HEK293 (cell line): ENCODE results near the gene TOP3A.

ENCODE experiments used
- GFI1B ChIP-seq: fragments of 450-650 bp; formaldehyde crosslinking; IDR thresholded peaks from 2 replicates; pipeline ENCODE4 v1.5.1; 2016; ENCODE audit warnings: missing biosample characterization, missing genetic modification characterization
- GLI2 ChIP-seq: fragments of 450-650 bp; formaldehyde crosslinking; IDR thresholded peaks from 2 replicates; pipeline ENCODE4; 2017; ENCODE audit warnings: missing biosample characterization, missing genetic modification characterization, low read depth, borderline replicate concordance
- GLIS2 ChIP-seq: fragments of 450-650 bp; formaldehyde crosslinking; IDR thresholded peaks from 2 replicates; pipeline ENCODE4 v1.5.1; 2016; ENCODE audit warnings: missing biosample characterization, missing genetic modification characterization
- KLF16 ChIP-seq: fragments of 450-650 bp; formaldehyde crosslinking; IDR thresholded peaks from 2 replicates; pipeline ENCODE4 v1.5.1; 2017; ENCODE audit warnings: missing biosample characterization, missing genetic modification characterization
- KLF17 ChIP-seq: fragments of 450-650 bp; formaldehyde crosslinking; IDR thresholded peaks from 2 replicates; pipeline ENCODE4 v1.5.1; 2016; ENCODE audit warnings: missing biosample characterization, missing genetic modification characterization
- SP2 ChIP-seq: fragments of 450-650 bp; formaldehyde crosslinking; IDR thresholded peaks from 2 replicates; pipeline ENCODE4 v1.5.1; 2016; ENCODE audit warnings: missing biosample characterization, missing genetic modification characterization
- WT1 ChIP-seq: fragments of 450-650 bp; formaldehyde crosslinking; IDR thresholded peaks from 2 replicates; pipeline ENCODE4 v1.5.1; 2016; ENCODE audit warnings: missing biosample characterization, missing genetic modification characterization
- ZBTB1 ChIP-seq: fragments of 450-650 bp; formaldehyde crosslinking; IDR thresholded peaks from 2 replicates; pipeline ENCODE4 v1.5.1; 2016; ENCODE audit warnings: missing biosample characterization, missing genetic modification characterization
- ZBTB17 ChIP-seq: fragments of 450-650 bp; formaldehyde crosslinking; IDR thresholded peaks from 2 replicates; pipeline ENCODE4 v1.5.1; 2016; ENCODE audit warnings: missing biosample characterization, missing genetic modification characterization
- ZBTB21 ChIP-seq: fragments of 450-650 bp; formaldehyde crosslinking; IDR thresholded peaks from 2 replicates; pipeline ENCODE4 v1.5.1; 2017; ENCODE audit warnings: missing biosample characterization, missing genetic modification characterization
- ZBTB49 ChIP-seq: fragments of 450-650 bp; formaldehyde crosslinking; IDR thresholded peaks from 2 replicates; pipeline ENCODE4 v1.5.1; 2016; ENCODE audit warnings: missing biosample characterization, missing genetic modification characterization, low read depth
- ZNF140 ChIP-seq: fragments of 450-650 bp; formaldehyde crosslinking; IDR thresholded peaks from 2 replicates; pipeline ENCODE4 v1.5.1; 2016; ENCODE audit warnings: missing biosample characterization, missing genetic modification characterization
- ZNF146 ChIP-seq: fragments of 450-650 bp; formaldehyde crosslinking; IDR thresholded peaks from 2 replicates; pipeline ENCODE4 v1.5.1; 2016; ENCODE audit warnings: missing biosample characterization, missing genetic modification characterization
- ZNF174 ChIP-seq: fragments of 450-650 bp; formaldehyde crosslinking; IDR thresholded peaks from 2 replicates; pipeline ENCODE4 v1.5.0; 2017; ENCODE audit warnings: missing biosample characterization, mild to moderate bottlenecking, missing genetic modification characterization
- ZNF19 ChIP-seq: fragments of 450-650 bp; formaldehyde crosslinking; IDR thresholded peaks from 2 replicates; pipeline ENCODE4; 2016; ENCODE audit warnings: missing biosample characterization, missing genetic modification characterization, low read depth
- ZNF214 ChIP-seq: fragments of 450-650 bp; formaldehyde crosslinking; IDR thresholded peaks from 2 replicates; pipeline ENCODE4 v1.5.1; 2017; ENCODE audit warnings: missing biosample characterization, mild to moderate bottlenecking, missing genetic modification characterization, borderline replicate concordance
- ZNF280D ChIP-seq: fragments of 450-650 bp; formaldehyde crosslinking; IDR thresholded peaks from 2 replicates; pipeline ENCODE4 v1.5.1; 2016; ENCODE audit warnings: missing biosample characterization, missing genetic modification characterization
- ZNF335 ChIP-seq: fragments of 450-650 bp; formaldehyde crosslinking; conservative IDR thresholded peaks from 2 replicates; pipeline ENCODE4 v1.5.1; 2016; ENCODE audit warnings: missing biosample characterization, missing genetic modification characterization
- ZNF707 ChIP-seq: fragments of 450-650 bp; formaldehyde crosslinking; IDR thresholded peaks from 2 replicates; pipeline ENCODE4 v1.5.1; 2016; ENCODE audit warnings: missing biosample characterization, missing genetic modification characterization
- ZNF777 ChIP-seq: fragments of 450-650 bp; formaldehyde crosslinking; IDR thresholded peaks from 2 replicates; pipeline ENCODE4 v1.5.1; 2017; ENCODE audit warnings: missing biosample characterization, missing genetic modification characterization, borderline replicate concordance
- ZNF843 ChIP-seq: fragments of 450-650 bp; formaldehyde crosslinking; IDR thresholded peaks from 2 replicates; pipeline ENCODE4 v1.5.1; 2016; ENCODE audit warnings: missing biosample characterization, missing genetic modification characterization
- TF ChIP-seq, protein P1 (sequence below): fragments of 450-650 bp; formaldehyde crosslinking; IDR thresholded peaks from 2 replicates; pipeline ENCODE4 v1.5.1; 2016; ENCODE audit warnings: missing biosample characterization, missing genetic modification characterization
- TF ChIP-seq, protein P2 (sequence below): fragments of 450-650 bp; formaldehyde crosslinking; IDR thresholded peaks from 2 replicates; pipeline ENCODE4 v1.5.1; 2016; ENCODE audit warnings: missing biosample characterization, missing genetic modification characterization
- TF ChIP-seq, protein P3 (sequence below): fragments of 450-650 bp; formaldehyde crosslinking; conservative IDR thresholded peaks from 2 replicates; pipeline ENCODE4 v1.5.1; 2016; ENCODE audit warnings: low read depth, missing biosample characterization, missing genetic modification characterization

Gene TOP3A

DNA sequence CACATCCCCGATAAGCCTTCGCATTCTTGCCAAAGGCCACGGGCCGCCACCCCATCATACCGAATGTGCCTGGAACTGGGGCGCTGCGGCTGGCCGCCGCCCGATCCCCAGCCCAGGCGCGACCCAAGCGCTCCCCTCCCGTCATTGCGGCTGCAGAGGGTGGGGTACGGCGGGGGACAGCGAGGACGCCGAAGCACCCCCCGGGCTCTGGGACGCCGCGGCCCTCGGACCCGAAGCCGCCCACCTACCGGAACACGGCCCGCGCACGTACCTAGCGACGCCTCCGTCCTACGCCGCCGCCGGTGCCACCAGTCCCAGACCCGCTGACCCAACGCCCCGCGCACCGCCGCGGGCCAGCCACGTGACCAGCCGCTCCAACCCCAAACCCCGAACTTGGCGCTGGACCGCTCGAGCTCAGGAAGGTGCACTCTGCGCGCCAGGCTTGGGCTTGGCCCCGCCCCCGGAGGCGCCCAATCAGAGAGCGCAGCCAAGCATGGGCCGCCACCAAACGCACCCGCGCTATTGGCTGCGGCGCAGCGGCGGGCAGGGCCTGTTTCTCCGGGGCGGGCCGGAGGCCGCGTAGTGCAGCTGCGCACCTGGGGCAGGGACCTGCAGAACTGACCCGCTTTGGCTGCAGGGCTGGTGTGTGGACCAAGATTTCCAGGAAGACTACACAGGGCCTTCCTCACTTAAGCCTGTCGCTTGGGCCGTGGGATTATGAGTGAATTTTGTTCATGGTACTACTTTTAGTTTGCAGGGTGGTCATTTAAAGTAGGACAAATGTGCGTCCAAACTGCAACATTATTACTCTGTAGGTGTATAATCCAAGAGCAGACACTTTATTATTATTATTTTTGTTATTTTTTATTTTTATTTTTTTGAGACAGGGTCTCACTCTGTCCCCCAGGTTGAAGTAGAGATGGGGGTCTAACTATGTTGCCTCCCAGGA is 48.6 kb upstream of the TOP3A start, which contains the start of gene SHMT1 (continued):
- TF ChIP-seq, protein P1, sequence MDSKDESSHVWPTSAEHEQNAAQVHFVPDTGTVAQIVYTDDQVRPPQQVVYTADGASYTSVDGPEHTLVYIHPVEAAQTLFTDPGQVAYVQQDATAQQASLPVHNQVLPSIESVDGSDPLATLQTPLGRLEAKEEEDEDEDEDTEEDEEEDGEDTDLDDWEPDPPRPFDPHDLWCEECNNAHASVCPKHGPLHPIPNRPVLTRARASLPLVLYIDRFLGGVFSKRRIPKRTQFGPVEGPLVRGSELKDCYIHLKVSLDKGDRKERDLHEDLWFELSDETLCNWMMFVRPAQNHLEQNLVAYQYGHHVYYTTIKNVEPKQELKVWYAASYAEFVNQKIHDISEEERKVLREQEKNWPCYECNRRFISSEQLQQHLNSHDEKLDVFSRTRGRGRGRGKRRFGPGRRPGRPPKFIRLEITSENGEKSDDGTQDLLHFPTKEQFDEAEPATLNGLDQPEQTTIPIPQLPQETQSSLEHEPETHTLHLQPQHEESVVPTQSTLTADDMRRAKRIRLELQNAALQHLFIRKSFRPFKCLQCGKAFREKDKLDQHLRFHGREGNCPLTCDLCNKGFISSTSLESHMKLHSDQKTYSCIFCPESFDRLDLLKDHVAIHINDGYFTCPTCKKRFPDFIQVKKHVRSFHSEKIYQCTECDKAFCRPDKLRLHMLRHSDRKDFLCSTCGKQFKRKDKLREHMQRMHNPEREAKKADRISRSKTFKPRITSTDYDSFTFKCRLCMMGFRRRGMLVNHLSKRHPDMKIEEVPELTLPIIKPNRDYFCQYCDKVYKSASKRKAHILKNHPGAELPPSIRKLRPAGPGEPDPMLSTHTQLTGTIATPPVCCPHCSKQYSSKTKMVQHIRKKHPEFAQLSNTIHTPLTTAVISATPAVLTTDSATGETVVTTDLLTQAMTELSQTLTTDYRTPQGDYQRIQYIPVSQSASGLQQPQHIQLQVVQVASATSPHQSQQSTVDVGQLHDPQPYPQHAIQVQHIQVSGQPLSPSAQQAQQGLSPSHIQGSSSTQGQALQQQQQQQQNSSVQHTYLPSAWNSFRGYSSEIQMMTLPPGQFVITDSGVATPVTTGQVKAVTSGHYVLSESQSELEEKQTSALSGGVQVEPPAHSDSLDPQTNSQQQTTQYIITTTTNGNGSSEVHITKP (tag by site-specific recombination), result no peak
- 0 out of 2 replicates have a peak, but pooled peaks have one; percentile 17 for TF ChIP-seq ZNF843 (tag by site-specific recombination)
- no peak for TF ChIP-seq GLI2
- no peak for TF ChIP-seq ZNF140
- TF ChIP-seq, protein P2, sequence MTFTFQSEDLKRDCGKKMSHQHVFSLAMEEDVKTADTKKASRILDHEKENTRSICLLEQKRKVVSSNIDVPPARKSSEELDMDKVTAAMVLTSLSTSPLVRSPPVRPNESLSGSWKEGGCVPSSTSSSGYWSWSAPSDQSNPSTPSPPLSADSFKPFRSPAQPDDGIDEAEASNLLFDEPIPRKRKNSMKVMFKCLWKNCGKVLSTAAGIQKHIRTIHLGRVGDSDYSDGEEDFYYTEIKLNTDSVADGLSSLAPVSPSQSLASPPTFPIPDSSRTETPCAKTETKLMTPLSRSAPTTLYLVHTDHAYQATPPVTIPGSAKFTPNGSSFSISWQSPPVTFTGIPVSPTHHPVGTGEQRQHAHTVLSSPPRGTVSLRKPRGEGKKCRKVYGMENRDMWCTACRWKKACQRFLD, result no peak
- peak; percentile 89 for TF ChIP-seq ZNF335 (tag by site-specific recombination)
- TF ChIP-seq ZBTB49 (tag by site-specific recombination), result no peak
- TF ChIP-seq ZNF174 (tag by site-specific recombination), result no peak
- TF ChIP-seq ZNF777 (tag by site-specific recombination), result no peak
- no peak for TF ChIP-seq GFI1B (tag by site-specific recombination)
- no peak for TF ChIP-seq ZNF19
- peak; percentile 70 for TF ChIP-seq GLIS2
- peak; percentile 98 for TF ChIP-seq SP2 (tag by site-specific recombination)
- no peak for TF ChIP-seq ZNF280D (tag by site-specific recombination)
- TF ChIP-seq ZNF146 (tag by site-specific recombination), result no peak
- TF ChIP-seq ZBTB1 (tag by site-specific recombination), result no peak
- TF ChIP-seq ZNF214 (tag by site-specific recombination), result no peak
- TF ChIP-seq WT1 (tag by site-specific recombination), result no peak; the same call in 1 of the 2 replicates
- TF ChIP-seq ZBTB17 (tag by site-specific recombination), result peak; percentile 90
- 0 out of 2 replicates have a peak, but pooled peaks have one; percentile 39 for TF ChIP-seq KLF17 (tag by site-specific recombination)
- TF ChIP-seq, protein P3, sequence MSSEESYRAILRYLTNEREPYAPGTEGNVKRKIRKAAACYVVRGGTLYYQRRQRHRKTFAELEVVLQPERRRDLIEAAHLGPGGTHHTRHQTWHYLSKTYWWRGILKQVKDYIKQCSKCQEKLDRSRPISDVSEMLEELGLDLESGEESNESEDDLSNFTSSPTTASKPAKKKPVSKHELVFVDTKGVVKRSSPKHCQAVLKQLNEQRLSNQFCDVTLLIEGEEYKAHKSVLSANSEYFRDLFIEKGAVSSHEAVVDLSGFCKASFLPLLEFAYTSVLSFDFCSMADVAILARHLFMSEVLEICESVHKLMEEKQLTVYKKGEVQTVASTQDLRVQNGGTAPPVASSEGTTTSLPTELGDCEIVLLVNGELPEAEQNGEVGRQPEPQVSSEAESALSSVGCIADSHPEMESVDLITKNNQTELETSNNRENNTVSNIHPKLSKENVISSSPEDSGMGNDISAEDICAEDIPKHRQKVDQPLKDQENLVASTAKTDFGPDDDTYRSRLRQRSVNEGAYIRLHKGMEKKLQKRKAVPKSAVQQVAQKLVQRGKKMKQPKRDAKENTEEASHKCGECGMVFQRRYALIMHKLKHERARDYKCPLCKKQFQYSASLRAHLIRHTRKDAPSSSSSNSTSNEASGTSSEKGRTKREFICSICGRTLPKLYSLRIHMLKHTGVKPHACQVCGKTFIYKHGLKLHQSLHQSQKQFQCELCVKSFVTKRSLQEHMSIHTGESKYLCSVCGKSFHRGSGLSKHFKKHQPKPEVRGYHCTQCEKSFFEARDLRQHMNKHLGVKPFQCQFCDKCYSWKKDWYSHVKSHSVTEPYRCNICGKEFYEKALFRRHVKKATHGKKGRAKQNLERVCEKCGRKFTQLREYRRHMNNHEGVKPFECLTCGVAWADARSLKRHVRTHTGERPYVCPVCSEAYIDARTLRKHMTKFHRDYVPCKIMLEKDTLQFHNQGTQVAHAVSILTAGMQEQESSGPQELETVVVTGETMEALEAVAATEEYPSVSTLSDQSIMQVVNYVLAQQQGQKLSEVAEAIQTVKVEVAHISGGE (tag by site-specific recombination), result 0 out of 2 replicates have a peak, but pooled peaks have one; percentile 27
- peak; percentile 47; the same call in 1 of the 2 replicates for TF ChIP-seq KLF16 (tag by site-specific recombination)
- no peak for TF ChIP-seq ZNF707 (tag by site-specific recombination)
- no peak for TF ChIP-seq ZBTB21 (tag by site-specific recombination)
